DOHH2 (cell line): Measurements from ENCODE around the gene MRPS12.

Source experiments
- H3F3A ChIP-seq: fragments of 200-600 bp; sonication (generic), shearing (Covaris generic); 2 replicates; pipeline ENCODE4 v1.6.0; 2016; ENCODE audit warnings: antibody characterized with exemption, mild to moderate bottlenecking; ENCODE audit not compliant: control insufficient read depth, insufficient read depth
- H3K27ac ChIP-seq: fragments of 200-600 bp; sonication (generic); 2 replicates; pipeline ENCODE4 v1.5.1; 2014; ENCODE audit warnings: low read depth, mild to moderate bottlenecking, low read length, moderate library complexity
- H3K27me3 ChIP-seq: fragments of 200-600 bp; sonication (generic); 2 replicates; pipeline ENCODE4 v1.6.1; 2014; ENCODE audit warnings: mild to moderate bottlenecking, low read length, mixed read lengths; ENCODE audit not compliant: control insufficient read depth
- H3K36me3 ChIP-seq: fragments of 200-600 bp; sonication (generic); 2 replicates; pipeline ENCODE4 v1.6.1; 2014; ENCODE audit warnings: mild to moderate bottlenecking, low read length, moderate library complexity, mixed read lengths; ENCODE audit not compliant: control insufficient read depth
- H3K4me1 ChIP-seq: fragments of 200-600 bp; sonication (generic); 2 replicates; pipeline ENCODE4 v1.6.1; 2014; ENCODE audit warnings: mild to moderate bottlenecking, low read length, mixed read lengths; ENCODE audit not compliant: control insufficient read depth
- H3K4me2 ChIP-seq: fragments of 200-600 bp; sonication (generic); 2 replicates; pipeline ENCODE4 v1.6.0; 2014; ENCODE audit warnings: mild to moderate bottlenecking, low read length, moderate library complexity
- H3K4me3 ChIP-seq: fragments of 200-600 bp; sonication (generic); 2 replicates; pipeline ENCODE4 v1.5.1; 2014; ENCODE audit warnings: mild to moderate bottlenecking, low read length, mixed read lengths
- H3K79me2 ChIP-seq: fragments of 200-600 bp; sonication (generic); 2 replicates; pipeline ENCODE4 v1.6.1; 2014; ENCODE audit warnings: mild to moderate bottlenecking, low read length, mixed read lengths; ENCODE audit not compliant: control insufficient read depth
- H3K9me2 ChIP-seq: fragments of 200-600 bp; sonication (generic); replicated peaks from 2 replicates; pipeline ENCODE4 v1.6.1; 2014; ENCODE audit warnings: mild to moderate bottlenecking, low read length, mixed read lengths; ENCODE audit not compliant: control insufficient read depth
- H3K9me3 ChIP-seq: fragments of 200-600 bp; sonication (generic); 2 replicates; pipeline ENCODE4 v1.6.1; 2014; ENCODE audit warnings: antibody characterized with exemption, low read length, mixed read lengths; ENCODE audit not compliant: control insufficient read depth, insufficient read depth
- H4K20me1 ChIP-seq: fragments of 200-600 bp; sonication (generic); 2 replicates; pipeline ENCODE4 v1.6.0; 2014; ENCODE audit warnings: low read depth, mild to moderate bottlenecking, antibody characterized with exemption, low read length, moderate library complexity; ENCODE audit not compliant: control insufficient read depth, insufficient read depth
- CTCF ChIP-seq: fragments of 200-600 bp; sonication (generic); IDR thresholded peaks from one replicate; pipeline ENCODE4 v1.5.1; 2014; ENCODE audit warnings: antibody characterized with exemption, mild to moderate bottlenecking, low read depth, low read length; ENCODE audit not compliant: poor library complexity, severe bottlenecking
- EZH2phosphoT487 ChIP-seq: fragments of 200-600 bp; sonication (generic); IDR thresholded peaks from 2 replicates; pipeline ENCODE4 v1.6.1; 2017; ENCODE audit warnings: borderline replicate concordance, mild to moderate bottlenecking, antibody characterized with exemption, low read length, moderate library complexity, mixed read lengths

The MRPS12 gene

GRCh38 chr19:38977445-38978325, 46.9 kb downstream of the MRPS12 start:
- Histone ChIP-seq H3K36me3 (no peaks in the 10 kb centered on the region), H3K9me3 (peaks cover 9% of the 10 kb centered on the region; the same call in 1 of the 2 replicates), H3K79me2 (no peaks in the 10 kb centered on the region), H3K4me1 (no peaks in the 10 kb centered on the region), H3K4me2 (no peak overlapping the region), H3K27me3 (no peaks in the 10 kb centered on the region; the same call in 1 of the 2 replicates), H3K27ac (no peak overlapping the region), H4K20me1 (no peaks in the 10 kb centered on the region), H3K4me3 (no peak overlapping the region), H3F3A (no peaks in the 10 kb centered on the region), H3K9me2 (no peaks in the 10 kb centered on the region)
- TF ChIP-seq CTCF = no peak

GRCh38 chr19:38978326-38978689, 47.6 kb downstream of the MRPS12 start:
- H3K27ac ChIP-seq = no peak overlapping the region
- H3K4me3 ChIP-seq = no peak overlapping the region
- H4K20me1 ChIP-seq = no peaks in the 10 kb centered on the region
- H3K79me2 ChIP-seq = no peaks in the 10 kb centered on the region
- no peak overlapping the region for H3K4me2 ChIP-seq
- no peaks in the 10 kb centered on the region for H3K9me2 ChIP-seq
- peaks cover 9% of the 10 kb centered on the region; the same call in 1 of the 2 replicates for H3K9me3 ChIP-seq
- H3K36me3 ChIP-seq = no peaks in the 10 kb centered on the region
- H3K27me3 ChIP-seq = no peaks in the 10 kb centered on the region; the same call in 1 of the 2 replicates
- H3K4me1 ChIP-seq = no peaks in the 10 kb centered on the region
- H3F3A ChIP-seq = no peaks in the 10 kb centered on the region
- TF ChIP-seq CTCF (no peak), EZH2phosphoT487 (no peak)

- H3K4me3 ChIP-seq = no peak overlapping the region
- no peaks in the 10 kb centered on the region for H3K79me2 ChIP-seq
- TF ChIP-seq CTCF (no peak), EZH2phosphoT487 (no peak)
- no peaks in the 10 kb centered on the region for H3K9me2 ChIP-seq
- no peak overlapping the region for H3K27ac ChIP-seq
- H3F3A ChIP-seq = no peaks in the 10 kb centered on the region
- H3K36me3 ChIP-seq = no peaks in the 10 kb centered on the region
- no peaks in the 10 kb centered on the region for H3K4me1 ChIP-seq
- no peak overlapping the region for H3K4me2 ChIP-seq
- peaks cover 9% of the 10 kb centered on the region; the same call in 1 of the 2 replicates for H3K9me3 ChIP-seq
- H4K20me1 ChIP-seq = no peaks in the 10 kb centered on the region
- no peaks in the 10 kb centered on the region; the same call in 1 of the 2 replicates for H3K27me3 ChIP-seq
Measured at GRCh38 chr19:38979812-38980211, 49.1 kb downstream of the MRPS12 start.
